Osteocyte (in vitro differentiated cells): ENCODE results near the gene ZNF358. TPM values are rescaled to one million over a fixed set of nuclear protein-coding genes. Genes with fewer than 3 reads are reported as not detected.

ENCODE experiments used
- DNase-seq: peaks from one replicate; pipeline ENCODE4 v3.0.0; 2021; ENCODE audit warnings: mixed read lengths; ENCODE audit not compliant: unreplicated experiment; ENCODE audit errors: extremely low spot score
- H3K27ac Mint-ChIP-seq: one replicate; pipeline ENCODE4 v1.8.0; 2021; ENCODE audit warnings: mild to moderate bottlenecking, mixed read lengths; ENCODE audit not compliant: unreplicated experiment
- H3K27me3 Mint-ChIP-seq: one replicate; pipeline ENCODE4 v1.8.0; 2021; ENCODE audit warnings: mixed read lengths; ENCODE audit not compliant: unreplicated experiment
- H3K36me3 Mint-ChIP-seq: one replicate; pipeline ENCODE4 v1.8.0; 2021; ENCODE audit warnings: mixed read lengths; ENCODE audit not compliant: unreplicated experiment
- H3K4me1 Mint-ChIP-seq: one replicate; pipeline ENCODE4 v1.8.0; 2021; ENCODE audit warnings: mixed read lengths; ENCODE audit not compliant: unreplicated experiment
- H3K4me3 Mint-ChIP-seq: one replicate; pipeline ENCODE4 v1.8.0; 2021; ENCODE audit warnings: mild to moderate bottlenecking, moderate library complexity, mixed read lengths; ENCODE audit not compliant: unreplicated experiment
- H3K9me3 Mint-ChIP-seq: one replicate; pipeline ENCODE4 v1.8.0; 2021; ENCODE audit warnings: mixed read lengths; ENCODE audit not compliant: unreplicated experiment
- CTCF ChIP-seq: fragments of 200-600 bp; sonication (generic); IDR thresholded peaks from 2 replicates; pipeline ENCODE4 v1.5.0; 2021; ENCODE audit warnings: antibody characterized with exemption, mild to moderate bottlenecking, moderate library complexity
- total RNA-seq: library from RNA; stranded (reverse); gene quantifications from 2 replicates; pipeline ENCODE4 v1.2.1, GENCODE V29; 2021

The ZNF358 gene
- total RNA-seq, 1 donor from 2014 or later = 93.5 TPM

GRCh38 chr19:7528522-7529245 is 12.8 kb downstream of the ZNF358 start:
- TF ChIP-seq CTCF = no peak
- Mint-ChIP-seq H3K4me1 (peaks cover 3% of the 10 kb centered on the region), H3K27ac (no peak overlapping the region), H3K9me3 (no peaks in the 10 kb centered on the region), H3K27me3 (no peaks in the 10 kb centered on the region), H3K36me3 (peaks cover 12% of the 10 kb centered on the region), H3K4me3 (no peak overlapping the region)
- no peak for DNase-seq

GRCh38 chr19:7529246-7529600 is 13.3 kb downstream of the ZNF358 start:
- peaks cover 12% of the 10 kb centered on the region for H3K36me3 Mint-ChIP-seq
- no peaks in the 10 kb centered on the region for H3K27me3 Mint-ChIP-seq

GRCh38 chr19:7529610-7530490 is 13.9 kb downstream of the ZNF358 start:
- Mint-ChIP-seq H3K4me1 (peaks cover 3% of the 10 kb centered on the region), H3K27ac (no peak overlapping the region), H3K9me3 (no peaks in the 10 kb centered on the region), H3K4me3 (no peak overlapping the region), H3K27me3 (no peaks in the 10 kb centered on the region), H3K36me3 (peaks cover 12% of the 10 kb centered on the region)
- DNase-seq = no peak
- TF ChIP-seq CTCF = no peak

More at GRCh38 chr19:7529246-7529600, 13.3 kb downstream of the ZNF358 start:
- no peak for DNase-seq
- H3K27ac Mint-ChIP-seq = no peak overlapping the region
- H3K4me3 Mint-ChIP-seq = no peak overlapping the region
- TF ChIP-seq CTCF = no peak
- peaks cover 3% of the 10 kb centered on the region for H3K4me1 Mint-ChIP-seq
- H3K9me3 Mint-ChIP-seq = no peaks in the 10 kb centered on the region

- DNase-seq = no peak
Observed at GRCh38 chr19:7533281-7533885, 17.5 kb downstream of the ZNF358 start.

More at GRCh38 chr19:7533281-7533885, 17.5 kb downstream of the ZNF358 start:
- no peaks in the 10 kb centered on the region for H3K27me3 Mint-ChIP-seq
- peaks cover 15% of the 10 kb centered on the region for H3K4me1 Mint-ChIP-seq
- H3K36me3 Mint-ChIP-seq = peaks cover 14% of the 10 kb centered on the region
- H3K27ac Mint-ChIP-seq = peak overlapping the region; percentile 99
- H3K4me3 Mint-ChIP-seq = peak overlapping the region; percentile 94
- no peak for TF ChIP-seq CTCF
- H3K9me3 Mint-ChIP-seq = no peaks in the 10 kb centered on the region
